WTC11 (cell line): ENCODE data around the gene CRACR2A. TPM values are rescaled to one million over a fixed set of nuclear protein-coding genes. Genes with fewer than 3 reads are reported as not detected.

Experiments used
- ATAC-seq: fragments of 200-7000 bp; cut with Tn5 transposase; 2 replicates; pipeline ENCODE4 v1.10.0; 2021; ENCODE audit warnings: mild to moderate bottlenecking, moderate library complexity
- Bru-seq: library from RNA; stranded (reverse); fragments of 400-500 nt; gene quantifications from one replicate; lab custom pipeline; 2021; lab: Mats Ljungman, UMichigan
- CTCF ChIA-PET: fragments of 300-600 bp; sonication (Branson Sonifier 250); formaldehyde crosslinking; loops from one replicate; lab custom pipeline; 2021; ENCODE audit warnings: antibody characterized with exemption; lab: Charles Lee
- POLR2A ChIA-PET: fragments of 350-600 bp; sonication (Branson Sonifier 250); formaldehyde crosslinking; loops from one replicate; lab custom pipeline; 2021; ENCODE audit warnings: antibody characterized with exemption; lab: Charles Lee
- DNase-seq: peaks from one replicate; pipeline ENCODE4 v3.0.0; 2021; ENCODE audit warnings: low spot score
- H3K27ac Mint-ChIP-seq: 2 replicates; pipeline ENCODE4 v1.8.0; 2021; ENCODE audit warnings: mixed read lengths
- H3K27me3 Mint-ChIP-seq: 2 replicates; pipeline ENCODE4 v1.8.0; 2021; ENCODE audit warnings: low read depth, mild to moderate bottlenecking, moderate library complexity, mixed read lengths
- H3K36me3 Mint-ChIP-seq: 2 replicates; pipeline ENCODE4 v1.8.0; 2021; ENCODE audit warnings: mixed read lengths
- H3K4me1 Mint-ChIP-seq: 2 replicates; pipeline ENCODE4 v1.8.0; 2022; ENCODE audit warnings: mixed read lengths
- H3K4me3 Mint-ChIP-seq: 2 replicates; pipeline ENCODE4 v1.8.0; 2021; ENCODE audit warnings: mild to moderate bottlenecking, moderate library complexity, mixed read lengths
- H3K9me3 Mint-ChIP-seq: 2 replicates; pipeline ENCODE4 v1.8.0; 2021; ENCODE audit warnings: mixed read lengths
- ATF3 ChIP-seq: sonication (generic); formaldehyde crosslinking; conservative IDR thresholded peaks from 2 replicates; pipeline ENCODE4 v1.8.1; 2022; ENCODE audit warnings: mild to moderate bottlenecking, missing genetic modification reagents
- CREB1 ChIP-seq: sonication (generic); formaldehyde crosslinking; IDR thresholded peaks from 2 replicates; pipeline ENCODE4 v1.8.0; 2023; ENCODE audit warnings: mild to moderate bottlenecking, missing genetic modification reagents
- CREM ChIP-seq: sonication (generic); formaldehyde crosslinking; IDR thresholded peaks from 2 replicates; pipeline ENCODE4 v1.8.1; 2022; ENCODE audit warnings: mild to moderate bottlenecking, missing genetic modification reagents, moderate library complexity
- CTCF ChIP-seq: fragments of 200-600 bp; IDR thresholded peaks from 2 replicates; pipeline ENCODE4 v1.8.0; 2022; ENCODE audit warnings: antibody characterized with exemption
- E2F4 ChIP-seq: sonication (generic); formaldehyde crosslinking; IDR thresholded peaks from 2 replicates; pipeline ENCODE4 v1.8.1; 2022; ENCODE audit warnings: low read depth, mild to moderate bottlenecking, moderate library complexity, missing genetic modification reagents, borderline replicate concordance
- E2F5 ChIP-seq: sonication (generic); formaldehyde crosslinking; IDR thresholded peaks from 2 replicates; pipeline ENCODE4 v1.8.1; 2022; ENCODE audit warnings: mild to moderate bottlenecking, moderate library complexity, missing genetic modification reagents
- FOXK1 ChIP-seq: sonication (generic); formaldehyde crosslinking; IDR thresholded peaks from 2 replicates; pipeline ENCODE4 v1.8.0; 2022; ENCODE audit warnings: mild to moderate bottlenecking, moderate library complexity, missing genetic modification reagents
- FOXP4 ChIP-seq: sonication (generic); formaldehyde crosslinking; IDR thresholded peaks from 2 replicates; pipeline ENCODE4 v1.8.0; 2022; ENCODE audit warnings: mild to moderate bottlenecking, missing genetic modification reagents
- HMGXB4 ChIP-seq: sonication (generic); formaldehyde crosslinking; IDR thresholded peaks from 2 replicates; pipeline ENCODE4 v1.8.1; 2023; ENCODE audit warnings: mild to moderate bottlenecking, moderate library complexity, missing genetic modification reagents
- IRF2 ChIP-seq: sonication (generic); formaldehyde crosslinking; IDR thresholded peaks from 2 replicates; pipeline ENCODE4 v1.8.0; 2022; ENCODE audit warnings: low read depth, missing genetic modification reagents, borderline replicate concordance
- NR1H2 ChIP-seq: sonication (generic); formaldehyde crosslinking; IDR thresholded peaks from 2 replicates; pipeline ENCODE4 v1.9.0; 2021; ENCODE audit warnings: mild to moderate bottlenecking, moderate library complexity, missing genetic modification reagents
- PRDM15 ChIP-seq: sonication (generic); formaldehyde crosslinking; IDR thresholded peaks from 2 replicates; pipeline ENCODE4 v1.8.0; 2022; ENCODE audit warnings: missing genetic modification reagents
- SP1 ChIP-seq: sonication (generic); formaldehyde crosslinking; conservative IDR thresholded peaks from 2 replicates; pipeline ENCODE4 v1.8.1; 2022; ENCODE audit warnings: missing genetic modification reagents
- TCF7 ChIP-seq: sonication (generic); formaldehyde crosslinking; IDR thresholded peaks from 2 replicates; pipeline ENCODE4 v1.8.0; 2022; ENCODE audit warnings: mild to moderate bottlenecking, low read depth, missing genetic modification reagents, moderate library complexity
- USF2 ChIP-seq: sonication (generic); formaldehyde crosslinking; IDR thresholded peaks from 2 replicates; pipeline ENCODE4 v1.8.1; 2023; ENCODE audit warnings: mild to moderate bottlenecking, missing genetic modification reagents, moderate library complexity
- ZBTB43 ChIP-seq: sonication (generic); formaldehyde crosslinking; IDR thresholded peaks from 2 replicates; pipeline ENCODE4 v1.8.1; 2023; ENCODE audit warnings: mild to moderate bottlenecking, missing genetic modification reagents
- ZNF121 ChIP-seq: sonication (generic); formaldehyde crosslinking; IDR thresholded peaks from 2 replicates; pipeline ENCODE4 v1.8.0; 2023; ENCODE audit warnings: missing genetic modification reagents
- ZNF263 ChIP-seq: sonication (generic); formaldehyde crosslinking; IDR thresholded peaks from 2 replicates; pipeline ENCODE4 v1.8.1; 2022; ENCODE audit warnings: low read depth, mild to moderate bottlenecking, moderate library complexity, missing genetic modification reagents
- ZNF317 ChIP-seq: sonication (generic); formaldehyde crosslinking; IDR thresholded peaks from 2 replicates; pipeline ENCODE4 v1.8.1; 2023; ENCODE audit warnings: low read depth, mild to moderate bottlenecking, moderate library complexity, missing genetic modification reagents, borderline replicate concordance
- ZNF423 ChIP-seq: fragments of 250-450 bp; sonication (Bioruptor Pico); IDR thresholded peaks from 2 replicates; pipeline ENCODE4 v2.1.2; 2022; ENCODE audit warnings: mild to moderate bottlenecking, moderate library complexity
- long read RNA-seq, 3 experiments: library from RNA in 1 of 3; library from capped mRNA in 1 of 3; library from polyadenylated mRNA in 1 of 3; unstranded in 2 of 3; stranded (forward) in 1 of 3; transcript quantifications; one replicate each; pipeline ENCODE4 v2.0.0, GENCODE V29; 2021
- total RNA-seq: library from RNA; stranded (reverse); gene quantifications from 3 replicates; pipeline ENCODE4 v1.2.3, GENCODE V29; 2021

Gene CRACR2A
- 2.4 to 2.6 TPM (median 2.5 TPM) in 3 replicates for total RNA-seq
- Bru-seq, nascent RNA: percentile 37 among the genes with signal in this experiment
- long read RNA-seq, experiment 1, partial matches to known transcripts: 2 of 10 reads
- long read RNA-seq, experiment 1, other reads (novel, unspliced or antisense): 8 of 10 reads
- long read RNA-seq, experiment 2, partial matches to known transcripts: 0 of 1 reads
- long read RNA-seq, experiment 2, other reads (novel, unspliced or antisense): 1 of 1 reads
- long read RNA-seq, experiment 3, partial matches to known transcripts: 0 of 2 reads
- long read RNA-seq, experiment 3, other reads (novel, unspliced or antisense): 2 of 2 reads

- DNase-seq: peak; percentile 87
- no peaks in the 10 kb centered on the region for H3K9me3 Mint-ChIP-seq
- CTCF ChIA-PET: interaction anchor here (0.6 to 1.8 kb wide), 22 partner anchors 8 to 618 kb away, joined by 3 to 9 read pairs (median 4); partner anchors contain the start of gene PRMT8
- peaks cover 8% of the 10 kb centered on the region for H3K4me1 Mint-ChIP-seq
- no peaks in the 10 kb centered on the region for H3K36me3 Mint-ChIP-seq
- ATAC-seq: peak; percentile 95
- POLR2A ChIA-PET: no interaction called here
- no peak within 1 kb of the TSS for H3K27ac Mint-ChIP-seq
- peaks cover 29% of the 10 kb centered on the region for H3K27me3 Mint-ChIP-seq
- H3K4me3 Mint-ChIP-seq: peak within 1 kb of the TSS; percentile 59
- TF ChIP-seq HMGXB4 (CRISPR knock-in tag) (peak; percentile 99), USF2 (CRISPR knock-in tag) (no peak), PRDM15 (CRISPR knock-in tag) (peak; percentile 18; the same call in 1 of the 2 replicates), FOXK1 (CRISPR knock-in tag) (peak; percentile 67; the same call in 1 of the 2 replicates), CTCF (peak; percentile 32; the same call in 1 of the 2 replicates), ZNF423 (peak; percentile 50; the same call in 1 of the 2 replicates), E2F5 (CRISPR knock-in tag) (peak; percentile 82), SP1 (CRISPR knock-in tag) (peak; percentile 45; the same call in 1 of the 2 replicates), NR1H2 (no peak), ZNF121 (no peak), TCF7 (CRISPR knock-in tag) (no peak), ZBTB43 (CRISPR knock-in tag) (peak; percentile 14; the same call in 1 of the 2 replicates), CREB1 (CRISPR knock-in tag) (no peak), ZNF263 (CRISPR knock-in tag) (0 out of 2 replicates have a peak, but pooled peaks have one; percentile 34), FOXP4 (0 out of 2 replicates have a peak, but pooled peaks have one; percentile 35), E2F4 (CRISPR knock-in tag) (0 out of 2 replicates have a peak, but pooled peaks have one; percentile 27), ATF3 (CRISPR knock-in tag) (no peak), CREM (CRISPR knock-in tag) (peak; percentile 66; the same call in 1 of the 2 replicates), IRF2 (CRISPR knock-in tag) (no peak), ZNF317 (CRISPR knock-in tag) (no peak; the same call in 1 of the 2 replicates)
These were observed at the start of gene CRACR2A for GRCh38 chr12:3752741-3753486. CRACR2A (minus strand) TSS chr12:3753109; CDS start chr12:3696999, 56,110 bp downstream.
